ENCODE data around the gene NEXN. TPM values are rescaled to one million over a fixed set of nuclear protein-coding genes. Genes with fewer than 3 reads are reported as not detected.

NEXN gene
- total and polyA plus RNA-seq, 2 of the 13 experiments (the other 11 are each of a cell fraction or from before 2014, with no cell fraction given): 0.07 to 0.97 TPM

GRCh38 chr1:77926561-77927357 is 38.3 kb downstream of the NEXN start:
- H3K4me2 ChIP-seq (ENCODE audit: low read depth, low read length): no peak overlapping the region

DNA sequence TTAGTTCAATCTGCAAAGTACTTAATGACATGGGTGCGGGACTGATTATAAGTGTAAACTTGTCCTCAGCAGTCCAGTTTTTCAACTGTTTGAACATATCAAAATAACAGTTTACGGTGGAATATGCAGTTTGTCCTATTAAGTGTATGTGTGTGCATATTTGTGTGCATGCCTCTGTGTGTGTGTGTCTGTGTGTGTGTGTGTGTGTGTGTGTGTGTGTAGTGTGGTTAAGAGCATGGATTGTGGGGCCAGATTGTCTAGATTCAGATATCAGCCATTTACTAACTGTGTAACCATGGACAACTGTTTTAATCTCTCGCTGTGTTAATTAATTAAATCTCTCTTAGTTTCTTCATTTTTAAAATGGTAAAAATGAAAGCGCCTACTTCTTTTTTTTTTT is 39.0 kb downstream of the NEXN start:
- POLR2A ChIA-PET: no interaction called here
- ATAC-seq (no peak), FAIRE-seq (no peak), DNase-seq (ENCODE audit: low spot score) (no peak)
- CTCF ChIA-PET (ENCODE audit: low intra/inter-chr PET ratio, low total read pairs): no interaction called here
- no peak overlapping the region for H3K27ac ChIP-seq (ENCODE audit: extremely low read length, insufficient read depth, low read length)
- 97% methylated on average over 4 of the region's 4 CpGs for WGBS (ENCODE audit: low lambda C conversion rate)
- no peaks in the 10 kb centered on the region for H3K79me2 ChIP-seq (ENCODE audit: insufficient read depth, low read length)
- H3K9me3 ChIP-seq (ENCODE audit: low read length): no peaks in the 10 kb centered on the region
- BruUV-seq (replicated peaks): no TSS peak
- no peaks in the 10 kb centered on the region for H3K27me3 ChIP-seq (ENCODE audit: control insufficient read depth in 1 of 2, insufficient read depth in 2 of 2, low read length in 2 of 2)
- in situ Hi-C loops (cut with HindIII; ENCODE audit: extremely low pct_ligation_motif_present, low pct_unique_long_range_greater_than_20kb): no loop called here
- H3K4me2 ChIP-seq (ENCODE audit: low read depth, low read length): no peak overlapping the region
- H4K20me1 ChIP-seq (ENCODE audit: insufficient read depth, low read length): no peaks in the 10 kb centered on the region
- intact Hi-C loops (cut with micrococcal nuclease; ENCODE audit: unreplicated experiment): no loop called here
- TF ChIP-seq KDM3A (CRISPR knock-in tag; IDR thresholded peaks at IDR 0.05; ENCODE audit: low read depth) (no peak), RFXAP (CRISPR knock-in tag; IDR thresholded peaks at IDR 0.05; ENCODE audit: borderline replicate concordance) (no peak), ZNF264 (CRISPR knock-in tag; IDR thresholded peaks at IDR 0.05) (no peak), XRCC5 (optimal IDR thresholded peaks at IDR 0.05; ENCODE audit: low read length) (no peak), FOSL2 (CRISPR knock-in tag; IDR thresholded peaks at IDR 0.05) (no peak), ZNF567 (CRISPR knock-in tag; IDR thresholded peaks at IDR 0.05; ENCODE audit: borderline replicate concordance) (no peak)
- TF ChIP-seq, protein P1, sequence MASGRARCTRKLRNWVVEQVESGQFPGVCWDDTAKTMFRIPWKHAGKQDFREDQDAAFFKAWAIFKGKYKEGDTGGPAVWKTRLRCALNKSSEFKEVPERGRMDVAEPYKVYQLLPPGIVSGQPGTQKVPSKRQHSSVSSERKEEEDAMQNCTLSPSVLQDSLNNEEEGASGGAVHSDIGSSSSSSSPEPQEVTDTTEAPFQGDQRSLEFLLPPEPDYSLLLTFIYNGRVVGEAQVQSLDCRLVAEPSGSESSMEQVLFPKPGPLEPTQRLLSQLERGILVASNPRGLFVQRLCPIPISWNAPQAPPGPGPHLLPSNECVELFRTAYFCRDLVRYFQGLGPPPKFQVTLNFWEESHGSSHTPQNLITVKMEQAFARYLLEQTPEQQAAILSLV (CRISPR knock-in tag; IDR thresholded peaks at IDR 0.05; ENCODE audit: borderline replicate concordance): no peak
- TF ChIP-seq, protein P2, sequence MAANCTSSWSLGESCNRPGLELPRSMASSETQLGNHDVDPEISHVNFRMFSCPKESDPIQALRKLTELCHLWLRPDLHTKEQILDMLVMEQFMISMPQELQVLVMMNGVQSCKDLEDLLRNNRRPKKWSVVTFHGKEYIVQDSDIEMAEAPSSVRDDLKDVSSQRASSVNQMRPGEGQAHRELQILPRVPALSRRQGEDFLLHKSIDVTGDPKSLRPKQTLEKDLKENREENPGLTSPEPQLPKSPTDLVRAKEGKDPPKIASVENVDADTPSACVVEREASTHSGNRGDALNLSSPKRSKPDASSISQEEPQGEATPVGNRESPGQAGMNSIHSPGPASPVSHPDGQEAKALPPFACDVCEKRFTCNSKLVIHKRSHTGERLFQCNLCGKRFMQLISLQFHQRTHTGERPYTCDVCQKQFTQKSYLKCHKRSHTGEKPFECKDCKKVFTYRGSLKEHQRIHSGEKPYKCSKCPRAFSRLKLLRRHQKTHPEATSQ (CRISPR knock-in tag; IDR thresholded peaks at IDR 0.05; ENCODE audit: borderline replicate concordance): no peak
- no peak overlapping the region for H2AFZ ChIP-seq (ENCODE audit: low read length)
- H3K9ac ChIP-seq (ENCODE audit: insufficient read depth, low read depth, low read length): no peak overlapping the region
- H3K4me1 ChIP-seq (ENCODE audit: insufficient read depth, low read length): no peaks in the 10 kb centered on the region
- H3K36me3 ChIP-seq (replicated peaks in 1 of 2; ENCODE audit: control insufficient read depth in 1 of 2, insufficient read depth in 2 of 2, low read length in 2 of 2): no peaks in the 10 kb centered on the region
- H3K4me3 ChIP-seq (replicated peaks in 1 of 3; ENCODE audit: insufficient read depth in 1 of 3, low read depth in 2 of 3, low read length in 3 of 3): no peak overlapping the region

More at GRCh38 chr1:77926561-77927357, 38.3 kb downstream of the NEXN start:
- intact Hi-C loops (cut with micrococcal nuclease; ENCODE audit: unreplicated experiment) (no loop called here), in situ Hi-C loops (cut with HindIII; ENCODE audit: extremely low pct_ligation_motif_present, low pct_unique_long_range_greater_than_20kb) (no loop called here)
- Histone ChIP-seq H3K36me3 (replicated peaks in 1 of 2; ENCODE audit: control insufficient read depth in 1 of 2, insufficient read depth in 2 of 2, low read length in 2 of 2) (no peaks in the 10 kb centered on the region), H3K27me3 (ENCODE audit: control insufficient read depth in 1 of 2, insufficient read depth in 2 of 2, low read length in 2 of 2) (no peaks in the 10 kb centered on the region), H3K4me1 (ENCODE audit: insufficient read depth, low read length) (no peaks in the 10 kb centered on the region), H2AFZ (ENCODE audit: low read length) (no peak overlapping the region), H3K9ac (ENCODE audit: insufficient read depth, low read depth, low read length) (no peak overlapping the region), H4K20me1 (ENCODE audit: insufficient read depth, low read length) (no peaks in the 10 kb centered on the region), H3K4me3 (replicated peaks in 1 of 3; ENCODE audit: insufficient read depth in 1 of 3, low read depth in 2 of 3, low read length in 3 of 3) (no peak overlapping the region), H3K27ac (ENCODE audit: extremely low read length, insufficient read depth, low read length) (no peak overlapping the region), H3K79me2 (ENCODE audit: insufficient read depth, low read length) (no peaks in the 10 kb centered on the region), H3K9me3 (ENCODE audit: low read length) (no peaks in the 10 kb centered on the region)
- no TSS peak for BruUV-seq (replicated peaks)
- CTCF ChIA-PET (ENCODE audit: low intra/inter-chr PET ratio, low total read pairs): no interaction called here
- WGBS (ENCODE audit: low lambda C conversion rate): 76% methylated on average over 13 of the region's 13 CpGs
- TF ChIP-seq MIXL1 (CRISPR knock-in tag; IDR thresholded peaks at IDR 0.05) (no peak), NR2F2 (IDR thresholded peaks at IDR 0.05; ENCODE audit: borderline replicate concordance, low read depth) (no peak)
- FAIRE-seq (no peak), ATAC-seq (no peak), DNase-seq (ENCODE audit: low spot score) (no peak)
- POLR2A ChIA-PET: no interaction called here

Data from HepG2 (cell line).